ENCODE data around the gene TMTC2. TPM values are rescaled to one million over a fixed set of nuclear protein-coding genes. Genes with fewer than 3 reads are reported as not detected.
A peak's percentile ranks its signal among the peaks of the same experiment; 100 is the strongest.

TMTC2 gene
- total RNA-seq: 22.9 TPM

- DNase-seq: peak; percentile 96
Measured at GRCh38 chr12:82686168-82687020, at the start of gene TMTC2. Gene TMTC2, plus strand, starts transcription at chr12:82686906.

GRCh38 chr12:82638324-82638723, 48.4 kb upstream of the TMTC2 start:
- DNase-seq: no peak

GRCh38 chr12:82644896-82645295, 41.8 kb upstream of the TMTC2 start:
- no peak for DNase-seq

GRCh38 chr12:82645414-82645813, 41.3 kb upstream of the TMTC2 start:
- DNase-seq: no peak

GRCh38 chr12:82647853-82648252, 38.9 kb upstream of the TMTC2 start:
- no peak for DNase-seq

GRCh38 chr12:82648259-82648909, 38.3 kb upstream of the TMTC2 start:
- DNase-seq: no peak

GRCh38 chr12:82650627-82651337, 35.9 kb upstream of the TMTC2 start:
- no peak for DNase-seq

GRCh38 chr12:82651489-82651888, 35.2 kb upstream of the TMTC2 start:
- DNase-seq: no peak

GRCh38 chr12:82652071-82652470, 34.6 kb upstream of the TMTC2 start:
- no peak for DNase-seq

GRCh38 chr12:82655751-82656150, 31.0 kb upstream of the TMTC2 start:
- DNase-seq: no peak

- no peak for DNase-seq
Measured at GRCh38 chr12:82659343-82660207, 27.1 kb upstream of the TMTC2 start.

- no peak for DNase-seq
Measured at GRCh38 chr12:82660541-82661325, 26.0 kb upstream of the TMTC2 start.

- no peak for DNase-seq
Measured at GRCh38 chr12:82663893-82664292, 22.8 kb upstream of the TMTC2 start.

- no peak for DNase-seq
Measured at GRCh38 chr12:82665142-82665923, 21.4 kb upstream of the TMTC2 start.

- no peak for DNase-seq
Measured at GRCh38 chr12:82666830-82667229, 19.9 kb upstream of the TMTC2 start.

- DNase-seq: no peak
Measured at GRCh38 chr12:82671673-82672195, 15.0 kb upstream of the TMTC2 start.

- no peak for DNase-seq
Measured at GRCh38 chr12:82672811-82673495, 13.8 kb upstream of the TMTC2 start.

- DNase-seq: no peak
Measured at GRCh38 chr12:82673698-82674097, 13.0 kb upstream of the TMTC2 start.

- DNase-seq: no peak
Measured at GRCh38 chr12:82675246-82675645, 11.5 kb upstream of the TMTC2 start.

GRCh38 chr12:82682326-82682725, 4.4 kb upstream of the TMTC2 start:
- DNase-seq: no peak
